ENCODE data around the gene TPPP3. TPM values are rescaled to one million over a fixed set of nuclear protein-coding genes. Genes with fewer than 3 reads are reported as not detected.

The TPPP3 gene
- total and polyA plus RNA-seq, 9 of the 15 experiments (the other 6 are each of a cell fraction or from before 2014, with no cell fraction given) = 0.13 to 0.50 (median 0.36) TPM; not detected in 2

GRCh38 chr16:67386861-67387455, 6.3 kb downstream of the TPPP3 start:
- peaks cover 25 to 73% of the 10 kb centered on the region in 2 experiments for H3K27me3 ChIP-seq (ENCODE audit: control insufficient read depth in 2 of 2, insufficient read depth in 2 of 2, low read length in 2 of 2)
- H3K4me1 ChIP-seq (replicated peaks in 1 of 2; ENCODE audit: control insufficient read depth in 2 of 2, insufficient read depth in 2 of 2, low read length in 2 of 2) = peaks cover 0 to 17% of the 10 kb centered on the region in 2 experiments; a peak in 1 of 5 replicates
- FAIRE-seq (no peak), DNase-seq (ENCODE audit: extremely low read depth in 1 of 4, low spot score in 3 of 4) (no peak), ATAC-seq (no peak)
- no TSS peak for BruUV-seq (replicated peaks)
- ChIA-PET POLR2A (interaction anchor here (0.5 to 1.2 kb wide), 2 partner anchors 119 to 126 kb away, joined by 3 to 4 read pairs; no protein-coding TSS in a partner anchor), CTCF (ENCODE audit: low intra/inter-chr PET ratio) (no interaction called here)
- no peaks in the 10 kb centered on the region for H3K79me2 ChIP-seq (ENCODE audit: control insufficient read depth, insufficient read depth, low read length)
- intact Hi-C loops (cut with micrococcal nuclease) = no loop called here
- TF ChIP-seq IRF2 (CRISPR knock-in tag; IDR thresholded peaks at IDR 0.05) = no peak
- no peak overlapping the region for H3K27ac ChIP-seq (ENCODE audit: extremely low read depth, low read depth, low read length)
- H2AFZ ChIP-seq (ENCODE audit: low read depth, low read length) = no peak overlapping the region
- in situ Hi-C loops (cut with MboI) = no loop called here
- WGBS (ENCODE audit: insufficient coverage, low coverage, missing lambda C conversion rate) = 5% methylated on average over 5 of the region's 5 CpGs
- H3K9me1 ChIP-seq (ENCODE audit: control insufficient read depth, insufficient read depth, low read length) = no peaks in the 10 kb centered on the region
- H3K4me2 ChIP-seq (ENCODE audit: insufficient read depth, low read length) = no peak overlapping the region
- no peaks in the 10 kb centered on the region for H3K9me3 ChIP-seq (replicated peaks; ENCODE audit: control insufficient read depth, insufficient read depth, low read depth, low read length)
- H3K36me3 ChIP-seq (ENCODE audit: control insufficient read depth, insufficient read depth, low read length) = no peaks in the 10 kb centered on the region
- H4K20me1 ChIP-seq (replicated peaks; ENCODE audit: control insufficient read depth, insufficient read depth, low read length) = no peaks in the 10 kb centered on the region; the same call in 1 of the 2 replicates
- H3K9ac ChIP-seq (ENCODE audit: insufficient read depth in 1 of 2, low read depth in 2 of 2, low read length in 2 of 2) = no peak overlapping the region
- no peak overlapping the region for H3K4me3 ChIP-seq

- peaks cover 28 to 61% of the 10 kb centered on the region in 2 experiments for H3K27me3 ChIP-seq (ENCODE audit: control insufficient read depth in 2 of 2, insufficient read depth in 2 of 2, low read length in 2 of 2)
- TF ChIP-seq PURB (CRISPR knock-in tag; IDR thresholded peaks at IDR 0.05; ENCODE audit: low read depth) = no peak
- no peak for TF ChIP-seq POU5F1 (IDR thresholded peaks at IDR 0.05; ENCODE audit: borderline replicate concordance, low read depth, low read length, partially characterized antibody)
- DNase-seq (ENCODE audit: extremely low read depth in 1 of 4, low spot score in 3 of 4) (no peak), ATAC-seq (no peak), FAIRE-seq (no peak)
- no peak overlapping the region for H3K9ac ChIP-seq (ENCODE audit: insufficient read depth in 1 of 2, low read depth in 2 of 2, low read length in 2 of 2)
- POLR2A ChIA-PET = no interaction called here
- intact Hi-C loops (cut with micrococcal nuclease) = no loop called here
- no peak overlapping the region for H3K27ac ChIP-seq (ENCODE audit: extremely low read depth, low read depth, low read length)
- no peaks in the 10 kb centered on the region for H3K79me2 ChIP-seq (ENCODE audit: control insufficient read depth, insufficient read depth, low read length)
- H3K4me1 ChIP-seq (replicated peaks in 1 of 2; ENCODE audit: control insufficient read depth in 2 of 2, insufficient read depth in 2 of 2, low read length in 2 of 2) = peaks cover 0 to 3% of the 10 kb centered on the region in 2 experiments; a peak in 1 of 5 replicates
- H3K9me3 ChIP-seq (replicated peaks; ENCODE audit: control insufficient read depth, insufficient read depth, low read depth, low read length) = no peaks in the 10 kb centered on the region
- in situ Hi-C loops (cut with MboI) = no loop called here
- WGBS (ENCODE audit: insufficient coverage, low coverage, missing lambda C conversion rate) = 1% methylated on average over 8 of the region's 8 CpGs
- no peak overlapping the region for H3K4me3 ChIP-seq
- no peaks in the 10 kb centered on the region for H3K36me3 ChIP-seq (ENCODE audit: control insufficient read depth, insufficient read depth, low read length)
- H3K9me1 ChIP-seq (ENCODE audit: control insufficient read depth, insufficient read depth, low read length) = no peaks in the 10 kb centered on the region
- no TSS peak for BruUV-seq (replicated peaks)
- CTCF ChIA-PET (ENCODE audit: low intra/inter-chr PET ratio) = no interaction called here
- H2AFZ ChIP-seq (ENCODE audit: low read depth, low read length) = no peak overlapping the region
- no peak overlapping the region for H3K4me2 ChIP-seq (ENCODE audit: insufficient read depth, low read length)
- H4K20me1 ChIP-seq (replicated peaks; ENCODE audit: control insufficient read depth, insufficient read depth, low read length) = no peaks in the 10 kb centered on the region; the same call in 1 of the 2 replicates
Observed at GRCh38 chr16:67384778-67385510, 8.4 kb downstream of the TPPP3 start.

Data from K562 (cell line).